22Rv1 (cell line): ENCODE data around the gene SYNJ2.
A peak's percentile ranks its signal among the peaks of the same experiment; 100 is the strongest.
"Not testable (repeated sequence)": the region's sequence is repeated elsewhere in the genome, so short reads cannot be mapped to it uniquely, and the experiment has no call there.

Source experiments
- H3K27ac ChIP-seq: fragments of 450-650 bp; 2 replicates; pipeline ENCODE4 v1.5.1; 2017
- ZFX ChIP-seq: fragments of 450-650 bp; IDR thresholded peaks from 2 replicates; pipeline ENCODE4 v1.6.1; 2017; ENCODE audit warnings: antibody characterized with exemption, borderline replicate concordance
- TF ChIP-seq, protein P1 (sequence below): fragments of 450-650 bp; IDR thresholded peaks from 2 replicates; pipeline ENCODE4 v1.5.1; 2017; ENCODE audit warnings: mild to moderate bottlenecking

SYNJ2 gene, protein sequence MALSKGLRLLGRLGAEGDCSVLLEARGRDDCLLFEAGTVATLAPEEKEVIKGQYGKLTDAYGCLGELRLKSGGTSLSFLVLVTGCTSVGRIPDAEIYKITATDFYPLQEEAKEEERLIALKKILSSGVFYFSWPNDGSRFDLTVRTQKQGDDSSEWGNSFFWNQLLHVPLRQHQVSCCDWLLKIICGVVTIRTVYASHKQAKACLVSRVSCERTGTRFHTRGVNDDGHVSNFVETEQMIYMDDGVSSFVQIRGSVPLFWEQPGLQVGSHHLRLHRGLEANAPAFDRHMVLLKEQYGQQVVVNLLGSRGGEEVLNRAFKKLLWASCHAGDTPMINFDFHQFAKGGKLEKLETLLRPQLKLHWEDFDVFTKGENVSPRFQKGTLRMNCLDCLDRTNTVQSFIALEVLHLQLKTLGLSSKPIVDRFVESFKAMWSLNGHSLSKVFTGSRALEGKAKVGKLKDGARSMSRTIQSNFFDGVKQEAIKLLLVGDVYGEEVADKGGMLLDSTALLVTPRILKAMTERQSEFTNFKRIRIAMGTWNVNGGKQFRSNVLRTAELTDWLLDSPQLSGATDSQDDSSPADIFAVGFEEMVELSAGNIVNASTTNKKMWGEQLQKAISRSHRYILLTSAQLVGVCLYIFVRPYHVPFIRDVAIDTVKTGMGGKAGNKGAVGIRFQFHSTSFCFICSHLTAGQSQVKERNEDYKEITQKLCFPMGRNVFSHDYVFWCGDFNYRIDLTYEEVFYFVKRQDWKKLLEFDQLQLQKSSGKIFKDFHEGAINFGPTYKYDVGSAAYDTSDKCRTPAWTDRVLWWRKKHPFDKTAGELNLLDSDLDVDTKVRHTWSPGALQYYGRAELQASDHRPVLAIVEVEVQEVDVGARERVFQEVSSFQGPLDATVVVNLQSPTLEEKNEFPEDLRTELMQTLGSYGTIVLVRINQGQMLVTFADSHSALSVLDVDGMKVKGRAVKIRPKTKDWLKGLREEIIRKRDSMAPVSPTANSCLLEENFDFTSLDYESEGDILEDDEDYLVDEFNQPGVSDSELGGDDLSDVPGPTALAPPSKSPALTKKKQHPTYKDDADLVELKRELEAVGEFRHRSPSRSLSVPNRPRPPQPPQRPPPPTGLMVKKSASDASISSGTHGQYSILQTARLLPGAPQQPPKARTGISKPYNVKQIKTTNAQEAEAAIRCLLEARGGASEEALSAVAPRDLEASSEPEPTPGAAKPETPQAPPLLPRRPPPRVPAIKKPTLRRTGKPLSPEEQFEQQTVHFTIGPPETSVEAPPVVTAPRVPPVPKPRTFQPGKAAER (N-terminal part only)

DNA sequence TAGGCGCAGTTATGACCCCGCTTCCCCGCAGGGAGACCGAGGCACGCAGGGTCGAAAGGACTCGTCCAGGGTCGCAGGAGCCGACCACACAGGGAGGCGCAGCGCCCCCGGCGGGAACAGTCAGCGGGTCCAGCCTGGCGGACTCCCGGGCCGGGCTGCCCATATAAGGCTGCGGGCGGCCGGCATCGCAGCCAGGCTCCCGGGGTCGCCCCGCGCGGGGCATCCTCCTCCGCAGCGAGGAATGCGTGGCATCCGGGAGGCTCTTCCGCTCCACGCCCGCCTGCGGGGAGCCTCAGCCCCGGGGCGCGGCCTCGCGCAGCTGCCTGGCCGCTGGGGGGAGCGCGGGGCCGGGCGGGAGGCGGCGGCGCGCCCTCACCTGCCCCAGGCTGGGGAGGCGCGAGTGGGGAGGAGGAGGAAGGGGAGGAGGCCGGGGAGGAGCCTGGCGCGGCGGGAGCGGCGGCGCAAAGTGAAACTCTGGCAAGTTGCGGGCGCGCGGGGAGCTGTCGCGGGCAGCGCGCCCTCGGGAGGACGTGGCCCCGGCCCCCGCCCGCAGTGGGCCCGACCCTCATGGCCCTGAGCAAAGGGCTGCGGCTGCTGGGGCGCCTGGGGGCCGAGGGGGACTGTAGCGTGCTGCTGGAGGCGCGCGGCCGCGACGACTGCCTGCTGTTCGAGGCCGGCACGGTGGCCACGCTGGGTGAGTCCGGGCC, at the start of gene SYNJ2:
TSS of gene SYNJ2 (plus strand) at position 469 of the 707 bp plus-strand sequence. CDS start at position 568, 99 bp downstream.
- H3K27ac ChIP-seq = peak within 1 kb of the TSS; percentile 38; the same call in 1 of the 2 replicates
- TF ChIP-seq ZFX = no peak
- TF ChIP-seq, protein P1, sequence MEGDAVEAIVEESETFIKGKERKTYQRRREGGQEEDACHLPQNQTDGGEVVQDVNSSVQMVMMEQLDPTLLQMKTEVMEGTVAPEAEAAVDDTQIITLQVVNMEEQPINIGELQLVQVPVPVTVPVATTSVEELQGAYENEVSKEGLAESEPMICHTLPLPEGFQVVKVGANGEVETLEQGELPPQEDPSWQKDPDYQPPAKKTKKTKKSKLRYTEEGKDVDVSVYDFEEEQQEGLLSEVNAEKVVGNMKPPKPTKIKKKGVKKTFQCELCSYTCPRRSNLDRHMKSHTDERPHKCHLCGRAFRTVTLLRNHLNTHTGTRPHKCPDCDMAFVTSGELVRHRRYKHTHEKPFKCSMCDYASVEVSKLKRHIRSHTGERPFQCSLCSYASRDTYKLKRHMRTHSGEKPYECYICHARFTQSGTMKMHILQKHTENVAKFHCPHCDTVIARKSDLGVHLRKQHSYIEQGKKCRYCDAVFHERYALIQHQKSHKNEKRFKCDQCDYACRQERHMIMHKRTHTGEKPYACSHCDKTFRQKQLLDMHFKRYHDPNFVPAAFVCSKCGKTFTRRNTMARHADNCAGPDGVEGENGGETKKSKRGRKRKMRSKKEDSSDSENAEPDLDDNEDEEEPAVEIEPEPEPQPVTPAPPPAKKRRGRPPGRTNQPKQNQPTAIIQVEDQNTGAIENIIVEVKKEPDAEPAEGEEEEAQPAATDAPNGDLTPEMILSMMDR = peak; percentile 85

DNA sequence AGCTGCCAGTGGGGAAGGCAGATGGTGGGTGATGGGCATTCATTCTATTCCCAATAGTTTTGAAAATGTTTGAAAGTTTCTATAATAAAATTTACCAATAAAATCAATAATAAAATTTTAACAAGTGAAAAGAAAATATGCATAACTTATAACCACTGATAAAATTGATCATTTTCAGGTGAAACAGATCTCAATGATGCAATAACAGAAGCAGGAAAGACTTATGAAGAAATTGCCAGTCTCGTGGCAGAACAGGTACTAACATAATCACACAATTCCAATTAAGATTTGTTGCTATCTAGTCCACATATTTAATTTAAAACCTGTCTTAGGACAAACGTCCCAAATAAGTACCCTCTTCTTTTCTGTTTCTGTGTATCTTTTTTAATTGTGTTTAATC, 45.9 kb upstream of the SYNJ2 start:
- no peak for TF ChIP-seq ZFX
- TF ChIP-seq, protein P1 = no peak
- H3K27ac ChIP-seq = no peak overlapping the region

DNA sequence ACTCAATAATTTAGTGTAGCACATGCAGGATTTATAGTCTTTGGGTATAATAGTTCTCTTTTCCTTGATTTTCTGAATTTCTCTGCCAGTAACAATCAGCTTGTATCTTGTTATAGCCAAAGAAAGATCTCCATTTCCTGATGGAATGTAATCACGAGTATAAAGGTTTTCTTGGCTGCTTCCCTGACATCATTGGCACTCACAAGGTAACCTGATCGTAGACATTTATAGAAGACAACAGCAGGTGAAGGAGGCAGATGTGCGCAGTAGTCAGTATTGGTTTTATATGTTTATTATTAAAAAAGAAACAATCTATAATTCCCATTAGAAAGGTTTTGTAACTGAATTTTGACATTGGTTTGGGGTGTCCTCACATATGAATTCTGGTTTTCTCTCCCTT, 44.3 kb upstream of the SYNJ2 start:
- H3K27ac ChIP-seq = no peak overlapping the region
- TF ChIP-seq ZFX = no peak
- TF ChIP-seq, protein P1 = no peak

DNA sequence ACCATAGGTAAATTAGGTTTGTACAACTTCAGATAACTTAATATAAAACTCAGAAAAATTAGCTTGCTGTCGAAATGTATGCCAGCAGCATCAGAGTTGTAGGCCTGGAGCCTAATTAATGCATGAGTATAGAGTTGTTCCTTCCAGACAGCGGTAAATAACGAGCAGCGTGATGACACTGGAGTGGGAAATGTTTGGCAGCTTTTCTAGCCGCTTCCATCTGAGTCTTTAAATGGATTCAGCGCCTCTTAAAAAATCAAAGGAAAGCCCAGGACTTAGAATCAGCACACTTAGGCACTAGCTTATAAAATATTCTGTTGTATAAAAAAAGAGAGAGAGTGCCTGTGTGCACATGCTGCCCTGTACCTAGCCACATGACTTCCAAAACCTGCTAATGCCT, 43.7 kb upstream of the SYNJ2 start:
- H3K27ac ChIP-seq = no peak overlapping the region
- TF ChIP-seq, protein P1 = no peak
- TF ChIP-seq ZFX = no peak

DNA sequence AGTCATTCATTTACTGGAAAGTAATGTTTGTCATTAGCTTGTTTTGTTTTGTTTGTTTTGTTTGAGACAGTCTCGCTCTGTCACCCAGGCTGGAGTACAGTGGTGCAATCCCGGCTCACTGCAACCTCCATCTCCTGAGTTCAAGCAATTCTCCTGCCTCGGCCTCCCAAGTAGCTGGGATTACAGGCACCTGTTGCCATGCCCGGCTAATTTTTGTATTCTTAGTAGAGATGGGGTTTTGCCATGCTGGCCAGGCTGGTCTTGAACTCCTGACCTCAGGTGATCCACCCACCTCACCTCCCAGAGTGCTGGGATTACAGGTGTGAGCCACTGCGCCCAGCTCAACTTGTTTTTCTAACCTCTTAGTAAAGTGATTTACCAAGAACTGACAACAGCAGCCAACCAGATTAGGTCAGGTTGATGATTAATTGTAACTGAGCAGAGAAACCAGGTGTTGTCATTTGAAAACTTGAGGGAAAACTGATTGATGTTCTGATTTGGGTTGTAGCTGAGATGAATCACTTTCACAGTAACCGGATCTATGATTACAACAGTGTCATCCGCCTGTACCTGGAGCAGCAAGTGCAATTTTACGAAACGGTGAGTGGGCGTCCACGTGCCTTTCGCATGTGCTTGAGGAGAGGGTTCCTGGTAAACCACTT, 41.2 kb upstream of the SYNJ2 start:
- not testable (repeated sequence) for H3K27ac ChIP-seq

DNA sequence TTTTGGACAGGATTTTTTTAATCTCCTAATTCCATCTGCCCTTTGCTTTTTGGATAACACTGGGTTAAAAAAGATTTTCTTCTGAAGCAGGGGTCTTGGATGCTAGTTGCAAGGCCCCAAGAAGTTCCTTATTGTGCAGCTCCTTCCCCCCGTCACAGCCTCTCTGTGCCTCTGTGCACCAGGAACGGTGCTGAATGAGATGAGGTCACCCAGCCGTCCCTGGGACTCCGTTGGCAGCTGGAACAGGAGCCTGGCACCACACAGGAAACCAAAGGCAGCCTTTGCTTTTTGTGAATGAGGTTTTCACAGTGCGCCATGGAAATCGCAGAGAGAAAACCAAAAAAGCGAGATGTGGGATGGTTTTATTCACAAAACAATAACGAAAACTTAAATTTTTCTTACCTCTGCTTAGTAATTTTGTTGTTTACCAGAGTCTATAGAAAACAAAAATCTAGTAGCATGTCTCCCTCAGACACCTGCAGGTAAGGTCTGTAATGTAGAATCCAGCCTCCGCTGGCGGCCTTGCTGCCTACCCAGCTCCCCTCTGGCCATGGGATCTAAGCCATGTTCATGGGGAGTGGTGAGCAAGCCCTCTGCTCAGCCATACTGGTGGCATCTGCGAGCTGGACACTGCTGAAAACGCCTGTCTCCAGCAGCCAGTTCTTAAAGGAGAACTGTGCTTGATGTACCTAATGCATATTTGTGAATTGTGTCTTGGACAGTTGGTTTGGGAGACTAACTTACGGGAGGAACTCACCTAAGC, 40.4 kb upstream of the SYNJ2 start:
- H3K27ac ChIP-seq = no peak overlapping the region
- TF ChIP-seq, protein P1 = no peak
- no peak for TF ChIP-seq ZFX
